ENCODE results near the gene MINDY2. TPM values are rescaled to one million over a fixed set of nuclear protein-coding genes. Genes with fewer than 3 reads are reported as not detected.
A peak's percentile ranks its signal among the peaks of the same experiment; 100 is the strongest.
"Not testable (repeated sequence)": the region's sequence is repeated elsewhere in the genome, so short reads cannot be mapped to it uniquely, and the experiment has no call there.

MINDY2 gene
- total RNA-seq, 6 experiments from 2014 or later = 4.2 to 8.8 (median 5.5) TPM

- Histone ChIP-seq H3K4me3 (no peak overlapping the region), H3K9me3 (no peaks in the 10 kb centered on the region), H3K36me3 (no peaks in the 10 kb centered on the region), H3K27me3 (no peaks in the 10 kb centered on the region), H3K27ac (no peak overlapping the region), H3K4me1 (no peaks in the 10 kb centered on the region)
- 75% methylated on average over 1 of the region's 1 CpG for WGBS (ENCODE audit: insufficient coverage, low coverage, low lambda C conversion rate, missing lambda C conversion rate)
- intact Hi-C loops (cut with DNase I) = loop anchor here in 1 of 2 donors (10.0 kb wide), 1 partner anchor 538 kb away; no protein-coding TSS in a partner anchor
- DNase-seq = no peak
- no peak for ATAC-seq
- TF ChIP-seq POLR2A (IDR thresholded peaks at IDR 0.05) = no peak
- TF ChIP-seq, protein P1, sequence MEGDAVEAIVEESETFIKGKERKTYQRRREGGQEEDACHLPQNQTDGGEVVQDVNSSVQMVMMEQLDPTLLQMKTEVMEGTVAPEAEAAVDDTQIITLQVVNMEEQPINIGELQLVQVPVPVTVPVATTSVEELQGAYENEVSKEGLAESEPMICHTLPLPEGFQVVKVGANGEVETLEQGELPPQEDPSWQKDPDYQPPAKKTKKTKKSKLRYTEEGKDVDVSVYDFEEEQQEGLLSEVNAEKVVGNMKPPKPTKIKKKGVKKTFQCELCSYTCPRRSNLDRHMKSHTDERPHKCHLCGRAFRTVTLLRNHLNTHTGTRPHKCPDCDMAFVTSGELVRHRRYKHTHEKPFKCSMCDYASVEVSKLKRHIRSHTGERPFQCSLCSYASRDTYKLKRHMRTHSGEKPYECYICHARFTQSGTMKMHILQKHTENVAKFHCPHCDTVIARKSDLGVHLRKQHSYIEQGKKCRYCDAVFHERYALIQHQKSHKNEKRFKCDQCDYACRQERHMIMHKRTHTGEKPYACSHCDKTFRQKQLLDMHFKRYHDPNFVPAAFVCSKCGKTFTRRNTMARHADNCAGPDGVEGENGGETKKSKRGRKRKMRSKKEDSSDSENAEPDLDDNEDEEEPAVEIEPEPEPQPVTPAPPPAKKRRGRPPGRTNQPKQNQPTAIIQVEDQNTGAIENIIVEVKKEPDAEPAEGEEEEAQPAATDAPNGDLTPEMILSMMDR (IDR thresholded peaks at IDR 0.05) = no peak
Measured at GRCh38 chr15:58762731-58763130, 8.4 kb upstream of the MINDY2 start.

GRCh38 chr15:58764468-58764867 is 6.6 kb upstream of the MINDY2 start:
- Histone ChIP-seq H3K4me1 (no peaks in the 10 kb centered on the region), H3K27ac (no peak overlapping the region), H3K4me3 (no peak overlapping the region), H3K36me3 (no peaks in the 10 kb centered on the region), H3K9me3 (no peaks in the 10 kb centered on the region), H3K27me3 (no peaks in the 10 kb centered on the region)
- DNase-seq (no peak), ATAC-seq (no peak)
- TF ChIP-seq, protein P1 (IDR thresholded peaks at IDR 0.05) = no peak
- TF ChIP-seq POLR2A (IDR thresholded peaks at IDR 0.05) = no peak
- WGBS (ENCODE audit: insufficient coverage, low coverage, low lambda C conversion rate, missing lambda C conversion rate) = 92% methylated on average over 5 of the region's 5 CpGs
- intact Hi-C loops (cut with DNase I) = loop anchor here in 1 of 2 donors (10.0 kb wide), 1 partner anchor 540 kb away; no protein-coding TSS in a partner anchor

DNA sequence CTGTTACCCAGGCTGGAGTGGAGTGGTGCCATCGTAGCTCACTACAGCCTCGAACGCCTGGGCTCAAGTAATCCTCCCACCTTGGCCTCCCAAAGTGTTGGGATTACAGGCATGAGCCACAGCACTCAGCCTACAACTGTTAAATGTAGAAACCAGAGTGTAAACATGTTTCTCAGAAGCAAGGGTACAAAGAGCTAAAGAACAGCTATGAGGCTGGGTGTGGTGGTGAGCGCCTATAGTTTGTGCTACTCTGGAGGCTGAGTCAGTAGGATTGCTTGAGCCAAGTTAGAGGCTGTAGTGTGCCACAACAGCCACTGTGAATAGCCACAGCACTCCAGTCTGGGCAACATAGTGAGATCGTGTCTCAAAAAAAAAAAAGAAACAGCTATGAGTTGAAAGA is 4.8 kb upstream of the MINDY2 start:
- no peaks in the 10 kb centered on the region for H3K36me3 ChIP-seq
- intact Hi-C loops (cut with DNase I) = loop anchor here in 1 of 2 donors (10.0 kb wide), 1 partner anchor 541 kb away; no protein-coding TSS in a partner anchor
- no peaks in the 10 kb centered on the region for H3K27me3 ChIP-seq
- no peak overlapping the region for H3K4me3 ChIP-seq
- TF ChIP-seq POLR2A (IDR thresholded peaks at IDR 0.05) = no peak
- TF ChIP-seq, protein P1 (IDR thresholded peaks at IDR 0.05) = no peak
- no peak for DNase-seq
- H3K27ac ChIP-seq = no peak overlapping the region
- no peak for ATAC-seq
- 89% methylated on average over 5 of the region's 5 CpGs for WGBS (ENCODE audit: insufficient coverage, low coverage, low lambda C conversion rate, missing lambda C conversion rate)
- peaks cover 0 to 9% (median 0%) of the 10 kb centered on the region in 4 donors for H3K4me1 ChIP-seq
- H3K9me3 ChIP-seq = no peaks in the 10 kb centered on the region

DNA sequence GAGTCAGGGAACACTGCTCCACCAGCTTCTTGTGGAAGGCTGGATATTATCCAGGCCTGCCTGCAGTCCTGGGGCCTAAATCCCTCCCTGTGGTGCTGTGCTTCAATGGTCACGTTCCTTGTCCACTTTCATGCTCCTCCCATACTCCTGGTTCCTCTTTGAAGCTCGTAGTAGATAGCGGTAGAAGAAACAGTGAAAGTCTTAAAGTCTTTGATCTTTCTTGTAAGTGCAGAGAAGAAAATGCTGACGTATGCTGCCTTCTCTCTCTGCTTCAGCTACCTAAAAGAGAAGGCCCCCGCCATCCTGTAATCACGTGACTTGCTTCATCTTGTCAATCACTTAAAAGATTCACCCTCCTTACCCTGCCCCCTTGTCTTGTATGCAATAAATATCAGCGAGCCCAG is 2.5 kb upstream of the MINDY2 start:
- H3K9me3 ChIP-seq, H3K4me3 ChIP-seq, DNase-seq, H3K27ac ChIP-seq, ATAC-seq, H3K36me3 ChIP-seq, H3K27me3 ChIP-seq: not testable (repeated sequence)
- H3K4me1 ChIP-seq = peaks cover 0 to 24% (median 7%) of the 10 kb centered on the region in 4 donors
- 94% methylated on average over 7 of the region's 7 CpGs for WGBS (ENCODE audit: insufficient coverage, low coverage, low lambda C conversion rate, missing lambda C conversion rate)
- intact Hi-C loops (cut with DNase I) = loop anchor here in 1 of 2 donors (10.0 kb wide), 1 partner anchor 544 kb away; no protein-coding TSS in a partner anchor

DNA sequence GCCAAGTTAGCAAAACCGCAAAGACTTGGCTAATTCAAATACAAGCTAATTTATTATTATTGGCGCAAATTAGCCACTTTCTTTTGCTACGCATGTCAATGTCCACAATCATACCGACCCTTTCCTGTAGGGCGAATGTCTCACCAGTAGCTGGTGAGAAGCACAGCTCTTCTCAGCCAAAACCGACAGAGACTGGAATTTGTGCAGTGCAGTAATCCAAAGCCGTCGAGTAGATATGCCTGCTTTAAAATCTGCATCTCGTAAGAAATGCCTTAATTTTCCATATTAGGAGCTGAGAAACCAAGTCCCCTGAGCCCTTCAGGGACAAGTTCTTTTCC is 614 bp upstream of the MINDY2 start:
- Histone ChIP-seq H3K27me3 (no peaks in the 10 kb centered on the region), H3K36me3 (no peaks in the 10 kb centered on the region), H3K27ac (peak overlapping the region; percentile 89 to 97 (median 94)), H3K4me1 (peaks cover 0 to 29% (median 7%) of the 10 kb centered on the region in 4 donors), H3K9me3 (no peaks in the 10 kb centered on the region), H3K4me3 (peak overlapping the region; percentile 70 to 98 (median 96))
- TF ChIP-seq POLR2A (IDR thresholded peaks at IDR 0.05) = no peak
- TF ChIP-seq, protein P1 (IDR thresholded peaks at IDR 0.05) = peak in 1 of 4 donors; percentile 30
- no peak for DNase-seq
- WGBS (ENCODE audit: insufficient coverage, low coverage, low lambda C conversion rate, missing lambda C conversion rate) = 0% methylated on average over 9 of the region's 9 CpGs
- peak; percentile 3 to 31 (median 14) for ATAC-seq
- intact Hi-C loops (cut with DNase I) = no loop called here

All from right lobe of liver (tissue), 6 donors.